ENCODE data around the gene INTS1.

GRCh38 chr7:1448958-1449357 lies 55.2 kb downstream of the INTS1 start:
- TF ChIP-seq CTCF (IDR thresholded peaks at IDR 0.05; ENCODE audit: poor library complexity) = no peak
- no peak for TF ChIP-seq EZH2 (IDR thresholded peaks at IDR 0.05; ENCODE audit: borderline replicate concordance)
- no peak for TF ChIP-seq EZH2phosphoT487 (IDR thresholded peaks at IDR 0.05; ENCODE audit: low read depth, severe bottlenecking, unreplicated experiment)

All from hepatocyte (in vitro differentiated cells).